OCI-M2 (cell line): ENCODE measurements around the gene GK.
"Not testable (repeated sequence)": the region's sequence is repeated elsewhere in the genome, so short reads cannot be mapped to it uniquely, and the experiment has no call there.

ENCODE experiments used
- DNase-seq: peaks from one replicate; lab custom pipeline; 2025; ENCODE audit not compliant: unreplicated experiment; lab: John Stamatoyannopoulos, UW

The GK gene

DNA sequence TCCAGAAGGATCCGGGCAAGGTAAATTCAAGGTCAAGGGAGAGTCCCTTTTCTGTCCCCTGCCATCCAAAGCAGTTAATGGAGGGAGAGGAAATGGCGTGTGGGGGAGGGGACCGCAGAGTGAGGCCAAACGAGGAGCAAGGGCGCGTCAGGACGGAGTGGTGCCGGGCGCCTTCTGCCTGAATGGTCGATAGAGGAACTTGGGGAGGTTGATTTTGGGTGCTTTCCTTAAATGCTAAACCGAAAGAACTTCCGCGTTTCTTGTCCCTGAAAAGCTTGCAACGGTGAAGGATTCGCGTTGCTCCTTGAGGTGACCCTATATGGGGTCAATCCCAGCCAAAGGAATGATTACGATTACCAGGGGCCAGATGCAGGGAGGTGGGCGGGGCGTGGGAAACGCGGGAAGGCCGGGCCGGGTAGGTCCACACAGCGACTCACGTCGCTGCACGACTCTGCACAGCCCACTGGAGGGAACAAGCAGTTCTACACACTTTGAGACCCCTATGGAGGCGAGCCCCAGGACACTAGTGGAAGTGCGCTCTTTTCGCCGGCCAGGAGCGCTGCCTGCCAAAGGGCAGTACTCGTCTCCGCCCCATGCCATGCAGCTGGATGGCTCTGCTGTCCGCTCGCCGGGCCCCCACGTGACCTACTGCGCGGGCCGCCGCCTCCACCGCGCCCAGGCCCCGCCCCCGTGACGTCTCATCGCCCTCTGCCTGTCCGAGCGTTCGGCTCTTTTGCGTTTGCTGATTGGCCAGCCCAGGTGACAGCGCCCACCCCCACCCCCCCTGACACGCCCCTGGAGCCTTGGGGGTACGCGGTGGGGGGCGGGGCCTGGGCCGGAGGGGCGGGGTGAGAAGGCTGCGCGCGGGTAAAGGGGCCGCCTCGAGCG is 452 bp upstream of the GK start:
- peak; percentile 54 for DNase-seq

DNA sequence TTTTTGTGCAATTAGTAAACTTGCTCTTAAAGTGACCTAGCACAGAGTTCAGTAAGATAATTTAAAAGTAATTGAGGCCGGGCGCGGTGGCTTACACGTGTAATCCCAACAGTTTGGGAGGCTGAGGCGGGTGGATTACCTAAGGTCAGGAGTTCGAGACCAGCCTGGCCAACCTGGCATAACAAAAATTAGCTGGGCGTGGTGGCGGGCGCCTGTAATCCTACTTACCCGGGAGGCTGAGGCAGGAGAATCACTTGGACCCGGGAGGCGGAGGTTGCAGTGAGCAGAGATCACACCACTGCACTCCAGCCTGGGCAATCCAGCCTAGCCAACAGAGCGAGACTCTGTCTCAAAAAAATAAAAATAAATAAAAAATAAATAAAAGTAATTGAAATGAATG is 1.2 kb downstream of the GK start:
- DNase-seq, result not testable (repeated sequence)

DNA sequence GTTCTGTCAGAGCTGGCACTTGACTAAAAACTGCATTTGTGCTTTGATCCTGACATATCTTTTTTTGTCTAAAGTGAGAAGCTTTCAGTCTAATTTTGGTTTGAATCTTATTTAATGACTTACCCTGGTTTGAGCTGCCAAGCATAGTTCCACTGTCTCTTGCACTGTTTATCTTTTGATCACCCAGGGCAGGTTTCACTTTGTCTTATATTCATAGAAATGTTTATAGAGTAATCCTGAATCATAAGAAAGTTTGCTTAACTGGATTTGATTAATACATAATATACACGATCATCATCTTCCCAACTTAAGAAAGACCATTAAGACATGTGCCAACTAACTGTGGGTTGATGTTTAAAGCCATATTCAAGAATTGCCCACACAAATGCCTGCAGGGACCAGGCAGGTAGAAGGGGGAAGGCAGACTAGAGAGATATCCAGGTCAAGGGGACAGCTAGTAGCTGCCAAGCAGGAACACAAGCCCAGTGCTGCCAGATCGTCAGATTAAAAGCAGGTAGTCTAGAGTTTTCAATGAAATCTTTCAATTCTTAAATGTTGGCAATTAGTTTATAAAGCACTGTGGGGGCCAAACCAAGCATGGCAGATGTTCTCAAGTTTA is 1.9 kb downstream of the GK start:
- no peak for DNase-seq

DNA sequence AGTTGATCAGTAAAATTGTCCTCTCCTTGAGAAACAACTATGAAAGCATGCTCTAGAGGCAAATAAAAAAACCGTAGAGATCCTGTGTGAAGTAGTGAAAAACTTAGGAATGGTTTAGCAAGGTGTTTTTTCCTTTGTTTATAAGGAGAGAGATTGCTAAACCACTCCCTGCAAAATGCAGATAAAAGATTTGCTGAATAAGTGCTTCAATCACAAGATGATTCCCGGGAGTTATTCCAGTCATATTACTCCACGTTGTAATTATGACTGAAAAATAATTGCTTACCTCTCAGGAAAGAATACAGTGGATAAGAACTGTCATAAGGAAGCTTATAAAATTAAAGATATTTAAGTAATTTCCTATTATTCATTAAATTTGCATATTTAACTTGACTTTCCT is 2.8 kb downstream of the GK start:
- DNase-seq, result no peak

DNA sequence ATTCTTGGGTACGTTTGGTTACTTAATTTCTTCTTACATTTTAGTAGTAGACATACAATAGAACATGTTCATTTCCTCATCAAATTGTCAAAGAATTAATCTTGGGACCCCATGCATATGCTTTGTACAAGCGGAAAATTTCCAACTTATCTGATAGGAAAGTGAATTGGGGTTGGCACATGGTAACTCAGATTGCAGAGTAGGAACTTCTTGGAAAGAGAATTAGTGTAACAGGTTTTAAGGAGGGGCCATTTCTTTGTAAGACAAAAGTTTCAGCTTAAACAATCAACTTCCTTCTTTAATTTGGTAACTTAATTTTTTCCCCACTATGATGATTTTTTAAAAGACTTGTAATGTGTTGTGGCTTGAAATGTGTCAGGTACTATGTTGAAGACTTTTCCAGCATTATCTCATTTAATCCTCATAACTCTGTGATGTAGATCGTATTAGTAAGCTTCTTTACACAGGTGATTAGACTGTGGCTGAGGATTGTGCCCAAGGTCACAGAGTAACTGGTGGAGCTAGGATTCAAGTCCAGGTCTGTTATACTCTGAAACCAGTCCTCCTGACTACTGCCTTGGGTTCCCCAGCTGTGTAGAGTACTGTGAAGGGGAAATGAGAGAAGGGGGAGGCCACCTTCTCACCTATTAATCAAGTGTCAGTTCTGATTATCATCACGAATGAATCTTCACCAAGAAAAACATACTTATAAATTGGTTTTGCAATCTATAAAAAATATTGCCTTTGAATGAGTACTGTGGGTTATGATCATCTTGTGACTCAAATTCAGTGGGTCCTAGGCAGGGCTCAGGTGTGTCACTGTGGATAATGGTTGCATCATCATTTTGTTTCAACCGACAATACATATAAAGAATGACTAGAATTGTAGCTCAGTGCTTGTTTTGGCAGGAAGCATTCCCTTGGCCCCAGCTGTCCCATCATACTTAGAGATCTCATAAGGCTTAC is 4.3 kb downstream of the GK start:
- DNase-seq, result no peak

DNA sequence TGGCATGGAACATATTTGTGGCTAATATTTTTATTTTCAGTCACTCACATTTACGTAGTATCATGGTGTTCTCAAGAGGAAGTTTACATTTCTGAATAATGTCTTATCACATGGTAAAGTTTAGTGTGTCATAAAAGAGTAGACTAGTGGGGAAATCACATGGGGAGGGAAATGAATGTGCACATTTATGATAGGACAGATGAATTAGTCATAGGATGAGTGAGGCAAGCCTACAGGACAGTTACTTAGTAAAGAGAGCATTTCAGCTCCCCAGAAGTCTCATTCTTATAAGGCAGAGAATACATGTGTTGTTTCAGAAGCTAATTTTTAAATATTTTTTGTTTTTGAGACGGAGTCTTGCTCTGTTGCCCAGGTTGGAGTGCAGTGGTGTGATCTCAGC is 6.2 kb downstream of the GK start:
- DNase-seq, result no peak

DNA sequence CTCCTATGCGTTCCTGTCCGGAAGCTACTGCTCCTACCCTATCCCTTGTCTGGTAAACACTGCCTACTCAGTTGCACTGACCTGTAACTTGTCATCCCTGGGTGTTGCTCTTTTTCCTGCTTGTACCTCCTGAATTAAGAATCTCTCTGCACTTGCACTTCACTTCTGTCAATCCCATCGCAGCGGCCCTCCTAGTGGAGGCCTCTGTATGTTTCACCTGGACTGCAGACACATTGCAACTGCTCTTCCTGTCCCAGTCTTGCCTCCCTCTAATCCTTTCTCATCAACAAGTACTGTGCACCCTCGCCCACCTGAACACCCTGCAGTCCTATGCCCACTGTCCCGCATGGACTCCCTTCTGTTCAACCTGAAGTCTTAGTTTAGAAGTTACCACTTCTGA is 8.0 kb downstream of the GK start:
- no peak for DNase-seq

DNA sequence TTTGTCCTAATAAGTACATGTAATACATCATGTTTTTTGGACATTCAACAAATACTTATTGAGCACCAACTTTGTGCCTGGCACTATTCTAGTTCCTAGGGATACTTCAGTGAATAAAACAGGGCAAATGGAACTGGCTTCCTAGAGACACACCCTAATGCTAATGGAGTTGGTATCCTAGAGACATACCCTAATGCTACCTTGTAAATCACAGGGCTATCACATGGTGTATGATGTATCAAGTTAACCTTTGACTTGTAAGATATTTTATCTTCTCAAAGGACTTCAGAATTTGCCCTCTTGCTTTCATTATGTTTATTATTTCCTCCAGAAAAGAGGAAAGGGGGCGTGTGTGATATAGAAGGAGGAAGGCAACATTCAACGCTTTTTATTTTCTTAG is 10.1 kb downstream of the GK start:
- no peak for DNase-seq

DNA sequence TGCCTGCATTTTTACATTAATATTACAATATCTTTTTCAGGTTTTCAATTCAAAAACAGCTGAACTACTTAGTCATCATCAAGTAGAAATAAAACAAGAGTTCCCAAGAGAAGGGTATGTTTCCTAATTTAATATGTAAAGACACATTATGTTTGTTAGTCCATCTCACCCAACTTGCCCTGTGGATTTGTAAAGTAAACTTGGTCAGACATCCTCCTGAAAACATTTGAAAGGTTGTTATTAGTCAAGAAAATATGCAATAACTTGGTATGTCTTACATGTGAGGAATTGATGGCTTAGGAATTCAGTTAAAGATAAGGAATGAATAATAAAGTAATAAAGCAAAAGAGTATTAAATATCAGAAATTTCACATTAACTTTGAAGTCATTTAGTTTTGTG is 12.2 kb downstream of the GK start:
- no peak for DNase-seq

DNA sequence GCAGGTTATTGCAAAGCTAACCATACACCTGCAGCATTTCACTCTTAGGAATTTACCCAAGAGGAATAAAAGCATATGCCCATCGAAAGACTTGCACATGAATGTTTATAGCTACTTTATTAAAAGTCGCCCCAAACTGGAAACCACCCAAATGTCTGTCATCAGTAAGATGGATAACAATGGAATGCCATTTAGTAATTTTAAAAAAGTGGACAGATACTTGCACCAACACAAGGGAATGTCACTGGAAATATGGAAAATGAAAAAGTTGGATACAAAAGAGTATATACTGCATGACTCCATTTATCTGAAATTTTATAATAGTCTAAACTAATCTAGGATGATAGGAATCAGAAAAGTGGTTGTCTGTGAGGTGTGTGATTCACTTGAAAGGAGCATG is 12.9 kb downstream of the GK start:
- DNase-seq, result no peak

DNA sequence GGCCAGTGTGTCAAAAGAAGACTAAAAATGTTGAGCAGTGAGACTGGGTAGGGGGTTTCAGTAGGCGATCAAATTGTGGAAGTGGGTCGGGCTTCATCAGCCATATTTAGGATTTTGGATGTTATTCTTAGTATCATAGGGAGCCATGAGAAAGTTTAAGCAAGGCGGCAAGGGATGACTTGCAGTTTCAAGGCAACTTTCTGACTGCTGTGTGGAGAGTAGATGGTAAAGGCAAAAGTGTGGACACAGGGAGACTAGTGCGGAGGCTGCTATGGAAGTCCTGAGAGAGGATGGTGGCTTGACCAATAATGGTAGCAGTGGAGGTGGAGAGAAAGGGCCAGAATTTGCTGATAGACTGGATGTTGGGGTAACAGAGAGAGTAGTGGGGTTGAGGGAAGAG is 15.4 kb downstream of the GK start:
- DNase-seq, result no peak

DNA sequence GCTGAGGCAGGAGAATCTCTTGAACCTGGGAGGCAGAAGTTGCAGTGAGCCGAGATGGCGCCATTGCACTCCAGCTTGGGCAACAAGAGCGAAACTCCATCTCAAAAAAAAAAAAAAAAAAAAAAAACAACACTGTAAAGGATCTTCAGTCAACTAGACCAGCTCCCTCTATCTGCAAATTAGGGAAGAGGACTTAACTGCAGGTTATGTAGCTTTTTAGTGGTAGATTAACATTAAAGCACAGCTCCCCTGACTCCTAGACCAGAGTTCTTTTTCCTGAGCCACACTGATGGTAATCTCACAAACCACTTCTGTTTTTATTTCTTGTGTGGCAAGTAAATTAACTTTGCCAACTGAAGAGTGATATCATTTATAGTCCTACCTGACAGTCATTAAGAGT is 18.0 kb downstream of the GK start:
- not testable (repeated sequence) for DNase-seq

DNA sequence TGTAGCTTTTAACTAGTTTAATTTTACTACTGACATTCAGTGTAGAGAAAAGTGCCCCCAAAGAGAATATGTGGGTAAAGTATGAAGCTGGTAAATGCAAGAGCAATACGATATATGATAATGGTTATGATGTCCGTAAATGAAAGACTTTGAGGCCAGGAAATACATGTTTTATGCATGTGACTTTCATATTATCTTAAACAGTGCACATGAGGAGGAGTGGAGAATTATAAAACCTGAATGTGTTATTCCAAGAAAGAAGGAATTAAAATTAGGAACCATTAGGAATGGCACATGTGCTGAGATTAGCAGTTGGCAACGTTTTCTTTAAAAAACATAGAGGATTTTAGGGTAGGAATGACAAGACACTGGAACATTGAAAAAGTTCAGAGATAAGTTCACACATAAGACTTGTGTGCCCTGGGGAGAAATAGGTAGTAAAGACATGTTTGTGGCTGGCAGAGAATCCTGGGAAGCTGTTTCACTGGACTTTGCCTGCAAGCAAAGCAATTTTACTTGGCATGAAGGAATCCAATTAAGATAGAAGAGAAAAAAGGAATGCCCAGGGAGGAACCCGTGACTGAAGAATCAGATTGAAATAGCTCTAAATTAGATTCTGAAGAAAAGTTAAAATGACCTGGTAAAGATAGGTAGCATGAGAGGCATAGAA is 20.0 kb downstream of the GK start:
- no peak for DNase-seq

DNA sequence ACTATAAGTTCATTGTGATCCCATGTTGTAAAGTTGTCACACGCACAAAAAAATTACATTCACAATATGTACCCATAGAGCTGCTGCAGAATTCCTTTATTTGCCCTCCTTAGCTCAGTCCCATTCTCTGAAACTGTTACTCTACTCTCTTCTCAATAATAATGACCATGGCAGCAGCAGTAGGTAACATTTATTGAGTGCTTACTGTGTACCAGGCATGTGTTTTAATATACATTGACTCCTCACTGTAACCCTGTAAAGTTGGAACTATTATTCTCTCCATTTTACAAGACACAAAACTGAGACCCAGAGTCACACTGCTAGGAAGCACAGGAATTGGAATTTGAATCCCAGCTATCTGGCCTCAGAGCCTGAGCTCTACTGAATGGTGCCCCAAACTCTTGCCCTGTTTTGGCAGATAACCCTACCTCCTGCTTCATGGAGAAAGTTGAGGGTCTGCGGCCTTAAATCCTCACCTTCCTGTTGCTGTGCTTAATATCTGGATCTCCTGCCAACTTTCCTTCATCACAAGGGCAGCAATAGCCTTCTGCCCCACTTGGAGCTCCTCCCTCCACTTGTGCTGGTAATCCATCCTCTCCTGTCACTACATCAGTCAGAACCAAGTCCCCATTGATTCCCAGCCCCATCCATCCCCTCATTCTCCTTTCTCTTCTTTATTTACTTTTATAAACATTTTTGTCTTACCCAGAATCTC is 20.8 kb downstream of the GK start:
- DNase-seq, result no peak

DNA sequence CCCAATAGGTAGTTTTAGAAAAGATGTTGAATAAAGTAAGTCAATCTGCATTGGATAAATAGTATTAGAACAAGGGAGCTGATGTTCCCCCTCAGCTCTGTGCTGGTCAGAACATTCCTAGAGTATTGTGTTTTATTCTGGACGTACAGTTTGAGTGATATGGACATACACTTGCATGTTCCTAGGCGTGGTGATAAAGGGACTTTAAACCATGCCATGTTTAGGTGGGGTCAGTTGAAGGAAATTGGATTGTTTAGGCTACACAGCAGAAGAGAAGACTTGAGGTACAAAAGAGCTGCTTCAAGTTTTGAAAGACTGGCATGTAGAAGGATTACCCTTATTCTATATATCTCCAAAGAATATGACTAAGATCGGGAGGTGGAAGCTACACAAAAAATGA is 21.6 kb downstream of the GK start:
- no peak for DNase-seq

DNA sequence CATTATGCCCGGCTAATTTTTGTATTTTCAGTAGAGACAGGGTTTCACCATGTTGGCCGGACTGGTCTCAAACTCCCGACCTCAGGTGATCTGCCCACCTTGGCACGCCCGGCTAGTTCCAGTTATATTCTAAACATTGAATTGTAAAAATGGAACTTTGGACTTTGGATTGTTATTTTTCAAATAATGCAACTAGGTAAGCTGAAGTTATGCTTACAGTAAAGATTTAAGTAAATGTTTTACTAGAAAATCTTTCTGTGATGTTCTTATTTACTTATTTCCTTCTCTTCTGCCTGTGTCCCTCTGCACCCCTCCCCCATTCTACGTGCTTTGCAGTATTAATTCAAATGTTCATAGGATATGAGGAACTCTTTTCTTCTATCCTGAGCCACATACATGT is 26.1 kb downstream of the GK start:
- no peak for DNase-seq

DNA sequence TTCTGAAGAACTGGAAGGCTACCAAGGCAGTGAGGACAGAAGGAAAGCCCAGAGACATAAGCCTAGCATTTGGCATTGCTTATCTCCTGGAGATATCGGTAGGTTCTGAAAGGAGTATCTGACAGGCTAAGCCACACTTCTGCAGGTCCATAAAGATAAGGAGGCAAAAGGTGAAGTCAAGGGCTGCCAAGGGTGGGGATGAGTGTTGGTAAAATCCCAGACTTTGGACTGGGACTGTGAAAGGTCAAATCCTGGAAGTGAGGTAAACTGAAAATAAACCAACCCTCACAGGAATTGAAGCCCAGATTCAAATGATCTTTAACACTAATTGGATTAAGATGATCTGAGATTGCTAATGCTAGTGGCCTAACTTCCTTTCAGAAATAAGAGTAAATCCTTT is 27.4 kb downstream of the GK start:
- DNase-seq, result no peak

DNA sequence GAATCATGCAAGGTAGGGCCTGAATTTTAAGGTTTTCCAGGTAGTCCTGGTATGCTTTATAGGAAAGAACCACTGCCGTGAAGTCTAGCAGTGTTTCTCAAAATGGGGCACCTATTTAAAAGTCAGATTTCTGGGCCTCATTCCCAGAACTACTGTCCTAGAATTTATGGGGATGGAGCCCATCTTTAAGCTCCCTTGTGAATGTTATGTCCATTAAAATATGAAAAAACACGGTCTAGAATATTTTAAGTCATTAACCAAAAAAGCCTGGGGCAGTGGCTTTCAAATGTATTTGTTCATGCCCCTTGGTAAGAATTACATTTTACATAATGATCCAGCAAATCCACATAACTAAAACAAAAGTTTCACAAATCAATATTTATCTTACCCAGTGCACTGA is 35.4 kb downstream of the GK start:
- DNase-seq, result no peak

DNA sequence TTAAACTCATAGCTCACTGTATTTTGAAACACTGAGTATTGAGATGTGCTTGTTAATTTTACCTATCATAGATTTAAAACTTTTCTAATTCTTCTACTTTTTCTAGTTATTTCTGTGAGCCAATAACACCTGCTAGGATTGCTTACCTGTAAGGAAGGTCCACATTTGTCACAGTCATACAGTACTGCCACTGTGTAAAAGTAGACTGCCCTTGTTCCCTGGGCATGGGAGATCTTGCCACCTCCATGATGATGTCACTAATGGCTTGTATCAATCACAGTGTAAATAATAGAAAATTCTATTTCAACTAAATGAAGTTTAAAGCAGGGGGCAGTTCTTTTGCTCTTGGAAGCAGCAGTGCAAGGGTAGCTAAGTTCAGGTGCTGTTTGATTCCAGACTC is 35.9 kb downstream of the GK start:
- DNase-seq, result no peak

DNA sequence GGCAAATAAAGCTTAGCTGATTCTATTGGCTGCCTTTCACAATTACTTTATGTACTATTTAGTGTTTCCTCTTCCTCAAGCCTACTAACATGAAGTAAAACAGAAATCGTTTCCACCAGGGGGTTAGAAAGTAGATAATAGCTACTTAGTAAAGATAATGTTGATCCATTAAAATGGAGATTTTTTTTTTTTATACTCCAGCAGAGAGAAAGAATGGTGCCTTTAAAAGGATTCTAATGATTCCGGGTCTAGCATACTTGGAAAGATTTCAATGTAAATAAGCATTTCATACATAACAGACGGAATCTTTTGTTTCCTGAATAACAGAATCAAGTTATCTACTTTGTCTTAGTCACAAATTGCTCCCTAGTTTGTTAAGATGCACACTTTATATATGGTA is 37.1 kb downstream of the GK start:
- no peak for DNase-seq
